ENCODE measurements around the gene TOMM70.
"Not testable (repeated sequence)": the region's sequence is repeated elsewhere in the genome, so short reads cannot be mapped to it uniquely, and the experiment has no call there.

TOMM70 gene

DNA sequence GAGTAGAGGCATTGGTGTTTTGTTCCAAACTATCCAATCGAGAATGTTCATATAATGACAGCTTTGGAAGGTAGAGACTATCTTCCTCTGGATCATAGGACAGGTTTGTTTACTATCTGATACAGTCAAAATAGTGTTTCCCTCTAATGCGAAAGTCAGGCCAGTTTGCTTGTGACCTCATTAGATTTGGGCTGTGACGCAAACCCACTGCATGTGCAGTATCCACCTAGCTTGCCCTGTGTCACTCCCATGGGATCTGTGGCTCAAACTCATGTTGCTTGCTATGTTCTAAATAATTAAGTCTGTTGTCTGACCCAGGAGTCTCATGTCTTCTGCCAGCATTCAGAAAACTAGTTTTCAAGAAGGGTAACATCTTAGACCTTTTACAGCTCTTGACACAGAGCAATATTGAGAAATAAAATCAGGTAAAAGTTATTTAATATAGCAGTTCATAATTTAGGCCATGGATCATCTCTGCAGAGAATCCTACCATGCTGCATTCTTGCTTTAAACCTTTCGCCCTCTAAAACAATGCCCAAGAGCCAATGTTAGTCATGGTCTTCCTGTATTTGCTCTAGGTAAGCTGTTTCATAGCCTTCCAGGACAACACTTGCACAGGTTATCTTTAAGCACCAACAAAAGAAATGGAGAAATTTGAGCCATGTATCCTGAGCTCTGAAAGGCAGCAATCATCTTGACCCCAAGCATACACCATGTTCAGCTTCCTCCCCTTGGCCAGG lies 40.0 kb downstream of the TOMM70 start:
- TF ChIP-seq, protein P1, sequence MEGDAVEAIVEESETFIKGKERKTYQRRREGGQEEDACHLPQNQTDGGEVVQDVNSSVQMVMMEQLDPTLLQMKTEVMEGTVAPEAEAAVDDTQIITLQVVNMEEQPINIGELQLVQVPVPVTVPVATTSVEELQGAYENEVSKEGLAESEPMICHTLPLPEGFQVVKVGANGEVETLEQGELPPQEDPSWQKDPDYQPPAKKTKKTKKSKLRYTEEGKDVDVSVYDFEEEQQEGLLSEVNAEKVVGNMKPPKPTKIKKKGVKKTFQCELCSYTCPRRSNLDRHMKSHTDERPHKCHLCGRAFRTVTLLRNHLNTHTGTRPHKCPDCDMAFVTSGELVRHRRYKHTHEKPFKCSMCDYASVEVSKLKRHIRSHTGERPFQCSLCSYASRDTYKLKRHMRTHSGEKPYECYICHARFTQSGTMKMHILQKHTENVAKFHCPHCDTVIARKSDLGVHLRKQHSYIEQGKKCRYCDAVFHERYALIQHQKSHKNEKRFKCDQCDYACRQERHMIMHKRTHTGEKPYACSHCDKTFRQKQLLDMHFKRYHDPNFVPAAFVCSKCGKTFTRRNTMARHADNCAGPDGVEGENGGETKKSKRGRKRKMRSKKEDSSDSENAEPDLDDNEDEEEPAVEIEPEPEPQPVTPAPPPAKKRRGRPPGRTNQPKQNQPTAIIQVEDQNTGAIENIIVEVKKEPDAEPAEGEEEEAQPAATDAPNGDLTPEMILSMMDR (IDR thresholded peaks at IDR 0.05; ENCODE audit: unreplicated experiment in 3 of 3): no peak
- Mint-ChIP-seq H3K36me3 (ENCODE audit: low read depth) (peaks cover 77% of the 10 kb centered on the region), H3K4me1 (no peaks in the 10 kb centered on the region), H3K4me3 (no peak overlapping the region), H3K27ac (no peak overlapping the region), H3K9me3 (peaks cover 5% of the 10 kb centered on the region), H3K27me3 (ENCODE audit: low read depth) (no peaks in the 10 kb centered on the region)

GRCh38 chr3:100359035-100359434 lies 41.9 kb downstream of the TOMM70 start:
- Mint-ChIP-seq H3K27ac (peak overlapping the region; percentile 6 to 93 (median 24)), H3K9me3 (peaks cover 4% of the 10 kb centered on the region), H3K4me3 (no peak overlapping the region), H3K27me3 (ENCODE audit: low read depth) (no peaks in the 10 kb centered on the region), H3K36me3 (ENCODE audit: low read depth) (peaks cover 70% of the 10 kb centered on the region), H3K4me1 (no peaks in the 10 kb centered on the region)
- TF ChIP-seq, protein P1 (IDR thresholded peaks at IDR 0.05; ENCODE audit: unreplicated experiment in 3 of 3): no peak

- TF ChIP-seq, protein P1 (IDR thresholded peaks at IDR 0.05; ENCODE audit: unreplicated experiment in 3 of 3): no peak
- no peaks in the 10 kb centered on the region for H3K27me3 Mint-ChIP-seq (ENCODE audit: low read depth)
- peaks cover 65% of the 10 kb centered on the region for H3K36me3 Mint-ChIP-seq (ENCODE audit: low read depth)
- no peak overlapping the region for H3K4me3 Mint-ChIP-seq
- H3K27ac Mint-ChIP-seq: peak overlapping the region; percentile 6 to 93 (median 24)
- H3K4me1 Mint-ChIP-seq: no peaks in the 10 kb centered on the region
- H3K9me3 Mint-ChIP-seq: peaks cover 2% of the 10 kb centered on the region
These were observed 42.5 kb downstream of the TOMM70 start for GRCh38 chr3:100358413-100358812.

DNA sequence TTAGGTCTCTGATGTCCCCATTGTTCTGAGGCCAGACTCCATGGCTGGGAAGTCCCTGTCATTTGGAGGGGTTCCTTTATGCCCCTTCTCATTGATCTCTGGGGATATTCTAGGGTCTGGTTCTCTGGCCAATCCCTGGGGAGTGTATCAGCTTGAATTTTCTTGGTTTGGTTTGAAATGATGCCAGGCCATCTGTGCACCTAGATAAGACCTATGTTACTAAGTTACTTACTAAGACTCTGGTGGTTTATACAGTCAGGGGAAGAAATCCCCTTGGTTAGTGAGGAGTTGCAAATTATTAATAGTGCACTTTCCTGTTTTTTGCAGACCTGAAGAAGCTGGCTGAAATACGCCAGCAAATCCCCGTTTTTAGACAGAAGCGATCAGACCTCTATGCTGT lies 46.0 kb downstream of the TOMM70 start:
- H3K4me1 Mint-ChIP-seq: no peaks in the 10 kb centered on the region
- no peaks in the 10 kb centered on the region for H3K27me3 Mint-ChIP-seq (ENCODE audit: low read depth)
- peaks cover 9% of the 10 kb centered on the region for H3K9me3 Mint-ChIP-seq
- TF ChIP-seq, protein P1 (IDR thresholded peaks at IDR 0.05; ENCODE audit: unreplicated experiment in 3 of 3): no peak
- H3K4me3 Mint-ChIP-seq: no peak overlapping the region
- H3K27ac Mint-ChIP-seq: peak overlapping the region; percentile 29 to 88 (median 83)
- peaks cover 59% of the 10 kb centered on the region for H3K36me3 Mint-ChIP-seq (ENCODE audit: low read depth)

GRCh38 chr3:100352296-100353231 lies 48.3 kb downstream of the TOMM70 start:
- no peak overlapping the region for H3K4me3 Mint-ChIP-seq
- TF ChIP-seq, protein P1 (IDR thresholded peaks at IDR 0.05; ENCODE audit: unreplicated experiment in 3 of 3): no peak
- H3K4me1 Mint-ChIP-seq: no peaks in the 10 kb centered on the region
- no peaks in the 10 kb centered on the region for H3K27me3 Mint-ChIP-seq (ENCODE audit: low read depth)
- H3K9me3 Mint-ChIP-seq: peaks cover 9% of the 10 kb centered on the region
- peak overlapping the region in 1 of 3 experiments; percentile 94 for H3K27ac Mint-ChIP-seq
- peaks cover 55% of the 10 kb centered on the region for H3K36me3 Mint-ChIP-seq (ENCODE audit: low read depth)

GRCh38 chr3:100351770-100352169 lies 49.1 kb downstream of the TOMM70 start:
- H3K4me3 Mint-ChIP-seq; H3K27me3 Mint-ChIP-seq (ENCODE audit: low read depth); H3K27ac Mint-ChIP-seq; H3K9me3 Mint-ChIP-seq; H3K4me1 Mint-ChIP-seq: not testable (repeated sequence)
- H3K36me3 Mint-ChIP-seq (ENCODE audit: low read depth): peaks cover 56% of the 10 kb centered on the region
